K562 (cell line): ENCODE data around the gene MMP26.

Experiments
- CTCF ChIP-seq, 3 experiments: IDR thresholded peaks in 2 of 3; conservative IDR thresholded peaks in 1 of 3; 2 replicates each; pipeline ENCODE4 v1.5.1; 2011 to 2012; ENCODE audit warnings: low read length in 3 of 3, mild to moderate bottlenecking in 3 of 3, control low read depth in 2 of 3, improper control_type of control experiment in 1 of 3, inconsistent platforms in 1 of 3, low read depth in 1 of 3, mixed read lengths in 1 of 3, moderate library complexity in 1 of 3; ENCODE audit not compliant: insufficient read depth in 2 of 3
- MLLT1 ChIP-seq, 2 experiments: fragments of 450-650 bp; IDR thresholded peaks; 2 replicates each; pipeline ENCODE4 v1.6.1; 2016
- MLX ChIP-seq, 2 experiments: fragments of 450-650 bp in 1 of 2; sonication (generic) in 1 of 2; formaldehyde crosslinking; conservative IDR thresholded peaks; 2 replicates each; pipeline versions ENCODE4 v1.4.0 to v1.8.1; 2020 to 2022; ENCODE audit warnings: mild to moderate bottlenecking in 1 of 2, missing genetic modification reagents in 1 of 2
- MXI1 ChIP-seq: IDR thresholded peaks from 2 replicates; pipeline ENCODE4 v1.6.1; 2011; ENCODE audit warnings: low read depth, mild to moderate bottlenecking, improper control_type of control experiment, low read length
- ZNF140 ChIP-seq: fragments of 250-450 bp; sonication (Bioruptor Pico); IDR thresholded peaks from 2 replicates; pipeline ENCODE4 v1.8.0; 2021; ENCODE audit warnings: moderate library complexity, mild to moderate bottlenecking, inconsistent platforms
- ZNF23 ChIP-seq: fragments of 250-450 bp; sonication (Bioruptor Pico); IDR thresholded peaks from 2 replicates; pipeline ENCODE4 v1.4.0; 2020; ENCODE audit warnings: mild to moderate bottlenecking
- TF ChIP-seq, protein P1 (sequence below): fragments of 250-450 bp; sonication (Bioruptor Pico); IDR thresholded peaks from 2 replicates; pipeline ENCODE4 v1.8.0; 2021; ENCODE audit warnings: borderline replicate concordance, mild to moderate bottlenecking, moderate library complexity; ENCODE audit not compliant: poor library complexity, severe bottlenecking
- TF ChIP-seq, protein P2 (sequence below): fragments of 250-450 bp; sonication (Bioruptor Pico); IDR thresholded peaks from 2 replicates; pipeline ENCODE4 v1.5.0; 2020; ENCODE audit warnings: mild to moderate bottlenecking
- TF ChIP-seq, protein P3 (sequence below), 2 experiments: IDR thresholded peaks; 2 replicates each; pipeline ENCODE4 v1.6.1; 2012; ENCODE audit warnings: improper control_type of control experiment in 2 of 2, low read depth in 2 of 2, low read length in 2 of 2, borderline replicate concordance in 1 of 2

GRCh38 chr11:4672470-4672869 lies 32.1 kb upstream of the MMP26 start:
- TF ChIP-seq ZNF23 (CRISPR knock-in tag) (no peak), MLLT1 (IDR thresholded peaks at IDR 0.05) (no peak), MLX (CRISPR knock-in tag; conservative IDR thresholded peaks at IDR 0.05) (no peak), CTCF (IDR thresholded peaks at IDR 0.05 in 2 of 3, conservative IDR thresholded peaks at IDR 0.05 in 1 of 3; ENCODE audit: insufficient read depth in 2 of 3, low read depth in 1 of 3, low read length in 3 of 3) (no peak), ZNF140 (no peak), MXI1 (no peak)
- TF ChIP-seq, protein P1, sequence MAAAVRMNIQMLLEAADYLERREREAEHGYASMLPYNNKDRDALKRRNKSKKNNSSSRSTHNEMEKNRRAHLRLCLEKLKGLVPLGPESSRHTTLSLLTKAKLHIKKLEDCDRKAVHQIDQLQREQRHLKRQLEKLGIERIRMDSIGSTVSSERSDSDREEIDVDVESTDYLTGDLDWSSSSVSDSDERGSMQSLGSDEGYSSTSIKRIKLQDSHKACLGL (CRISPR knock-in tag), result no peak
- TF ChIP-seq, protein P2, sequence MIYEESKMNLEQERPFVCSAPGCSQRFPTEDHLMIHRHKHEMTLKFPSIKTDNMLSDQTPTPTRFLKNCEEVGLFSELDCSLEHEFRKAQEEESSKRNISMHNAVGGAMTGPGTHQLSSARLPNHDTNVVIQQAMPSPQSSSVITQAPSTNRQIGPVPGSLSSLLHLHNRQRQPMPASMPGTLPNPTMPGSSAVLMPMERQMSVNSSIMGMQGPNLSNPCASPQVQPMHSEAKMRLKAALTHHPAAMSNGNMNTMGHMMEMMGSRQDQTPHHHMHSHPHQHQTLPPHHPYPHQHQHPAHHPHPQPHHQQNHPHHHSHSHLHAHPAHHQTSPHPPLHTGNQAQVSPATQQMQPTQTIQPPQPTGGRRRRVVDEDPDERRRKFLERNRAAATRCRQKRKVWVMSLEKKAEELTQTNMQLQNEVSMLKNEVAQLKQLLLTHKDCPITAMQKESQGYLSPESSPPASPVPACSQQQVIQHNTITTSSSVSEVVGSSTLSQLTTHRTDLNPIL (CRISPR knock-in tag), result no peak
- TF ChIP-seq, protein P3, sequence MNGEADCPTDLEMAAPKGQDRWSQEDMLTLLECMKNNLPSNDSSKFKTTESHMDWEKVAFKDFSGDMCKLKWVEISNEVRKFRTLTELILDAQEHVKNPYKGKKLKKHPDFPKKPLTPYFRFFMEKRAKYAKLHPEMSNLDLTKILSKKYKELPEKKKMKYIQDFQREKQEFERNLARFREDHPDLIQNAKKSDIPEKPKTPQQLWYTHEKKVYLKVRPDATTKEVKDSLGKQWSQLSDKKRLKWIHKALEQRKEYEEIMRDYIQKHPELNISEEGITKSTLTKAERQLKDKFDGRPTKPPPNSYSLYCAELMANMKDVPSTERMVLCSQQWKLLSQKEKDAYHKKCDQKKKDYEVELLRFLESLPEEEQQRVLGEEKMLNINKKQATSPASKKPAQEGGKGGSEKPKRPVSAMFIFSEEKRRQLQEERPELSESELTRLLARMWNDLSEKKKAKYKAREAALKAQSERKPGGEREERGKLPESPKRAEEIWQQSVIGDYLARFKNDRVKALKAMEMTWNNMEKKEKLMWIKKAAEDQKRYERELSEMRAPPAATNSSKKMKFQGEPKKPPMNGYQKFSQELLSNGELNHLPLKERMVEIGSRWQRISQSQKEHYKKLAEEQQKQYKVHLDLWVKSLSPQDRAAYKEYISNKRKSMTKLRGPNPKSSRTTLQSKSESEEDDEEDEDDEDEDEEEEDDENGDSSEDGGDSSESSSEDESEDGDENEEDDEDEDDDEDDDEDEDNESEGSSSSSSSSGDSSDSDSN (IDR thresholded peaks at IDR 0.05; ENCODE audit: borderline replicate concordance in 1 of 2, low read depth in 2 of 2, low read length in 2 of 2), result no peak
